ENCODE measurements around the gene SSH2.
A peak's percentile ranks its signal among the peaks of the same experiment; 100 is the strongest.

The SSH2 gene

DNA sequence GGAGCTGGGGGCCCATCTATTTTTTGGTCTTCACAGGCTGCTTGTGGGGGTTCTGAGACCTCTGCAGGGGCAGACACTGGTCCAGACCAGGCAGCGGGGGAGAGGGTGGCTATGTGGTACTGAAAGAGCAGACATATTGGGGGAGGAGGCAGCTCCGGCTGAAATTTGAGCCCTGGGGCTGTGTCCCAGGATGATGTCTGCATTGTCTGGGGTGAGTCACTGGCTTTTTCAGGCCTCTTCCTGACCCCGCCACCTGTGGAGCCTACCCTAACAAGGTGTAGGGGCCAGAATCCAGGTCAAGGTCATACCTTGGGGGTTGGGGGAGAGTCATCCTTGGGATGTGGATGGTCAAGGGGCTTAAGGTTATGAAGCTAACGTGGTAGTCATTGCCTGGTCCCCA is 309.8 kb downstream of the SSH2 start:
- no peak overlapping the region for H2BK5ac ChIP-seq (ENCODE audit: low read length)
- H3K79me1 ChIP-seq (ENCODE audit: low read depth, low read length) = no peaks in the 10 kb centered on the region
- no peak overlapping the region for H2AK5ac ChIP-seq (ENCODE audit: low read depth, low read length)
- H3K18ac ChIP-seq (ENCODE audit: low read length) = no peak overlapping the region
- peaks cover 10 to 22% of the 10 kb centered on the region in 2 donors for H3K4me1 ChIP-seq (ENCODE audit: control insufficient read depth in 2 of 2, insufficient read depth in 1 of 2, low read depth in 1 of 2, low read length in 2 of 2)
- no peak overlapping the region for H3K23ac ChIP-seq (ENCODE audit: low read depth, low read length, poor library complexity)
- H4K8ac ChIP-seq (ENCODE audit: low read depth, low read length) = no peak overlapping the region
- H3K4ac ChIP-seq (ENCODE audit: low read length) = no peak overlapping the region
- H3K9ac ChIP-seq (ENCODE audit: low read depth, low read length, poor library complexity) = no peak overlapping the region
- H3K27ac ChIP-seq (replicated peaks; ENCODE audit: low read length) = no peak overlapping the region
- no CpG with 5 or more reads among the region's 4 CpGs for WGBS, 2 donors (ENCODE audit: extremely low coverage in 2 of 2, insufficient read length in 2 of 2, insufficient replicate concordance in 1 of 2)
- H3K27me3 ChIP-seq (ENCODE audit: control insufficient read depth in 3 of 3, insufficient read depth in 3 of 3, low read depth in 1 of 3, low read length in 3 of 3) = peaks cover 13 to 52% (median 16%) of the 10 kb centered on the region in 3 experiments
- peaks cover 0 to 1% of the 10 kb centered on the region in 2 donors for H3K36me3 ChIP-seq (replicated peaks in 1 of 2; ENCODE audit: control insufficient read depth in 2 of 2, insufficient read depth in 2 of 2, low read length in 2 of 2)
- no peak overlapping the region for H2BK120ac ChIP-seq (ENCODE audit: low read depth, low read length)
- peaks cover 0 to 9% of the 10 kb centered on the region in 2 donors for H3K9me3 ChIP-seq (replicated peaks in 1 of 2; ENCODE audit: control insufficient read depth in 2 of 2, insufficient read depth in 1 of 2, low read depth in 1 of 2, low read length in 2 of 2)
- H2BK12ac ChIP-seq (ENCODE audit: low read length) = no peak overlapping the region
- no peak overlapping the region for H3K4me3 ChIP-seq (ENCODE audit: low read length in 2 of 2)
- H2BK15ac ChIP-seq (ENCODE audit: low read length) = no peak overlapping the region
- no peak overlapping the region for H3K4me2 ChIP-seq (ENCODE audit: insufficient read depth, low read length, poor library complexity, severe bottlenecking)
- H3K14ac ChIP-seq (ENCODE audit: low read length) = no peak overlapping the region
- H4K91ac ChIP-seq (ENCODE audit: low read depth, low read length, poor library complexity) = no peak overlapping the region
- H2AFZ ChIP-seq (ENCODE audit: low read length) = no peak overlapping the region
- no peak for DNase-seq (ENCODE audit: low spot score)

DNA sequence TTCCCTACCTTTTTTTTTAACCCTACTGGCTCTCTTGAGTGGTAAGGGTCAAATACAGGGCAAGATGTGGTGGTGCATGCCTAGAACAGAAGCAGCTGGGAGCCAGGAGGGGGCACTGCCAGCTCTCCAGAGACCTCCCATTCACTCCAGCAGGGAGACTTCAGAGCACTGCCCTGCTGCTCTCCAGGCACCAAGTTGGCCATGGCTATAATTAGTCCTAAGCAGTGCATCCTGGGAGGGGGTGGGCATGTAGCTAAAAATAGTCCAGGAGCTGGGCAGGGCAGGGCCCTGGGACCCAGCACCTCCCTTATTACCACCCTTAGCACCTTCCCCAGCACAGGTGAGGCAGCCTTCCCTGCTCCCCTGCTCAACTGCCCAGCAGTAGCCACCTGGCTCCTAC is 310.8 kb downstream of the SSH2 start:
- Histone ChIP-seq H3K9me3 (replicated peaks in 1 of 2; ENCODE audit: control insufficient read depth in 2 of 2, insufficient read depth in 1 of 2, low read depth in 1 of 2, low read length in 2 of 2) (peaks cover 0 to 12% of the 10 kb centered on the region in 2 donors), H4K91ac (ENCODE audit: low read depth, low read length, poor library complexity) (no peak overlapping the region), H3K4me1 (ENCODE audit: control insufficient read depth in 2 of 2, insufficient read depth in 1 of 2, low read depth in 1 of 2, low read length in 2 of 2) (peaks cover 10 to 31% of the 10 kb centered on the region in 2 donors), H3K27me3 (ENCODE audit: control insufficient read depth in 3 of 3, insufficient read depth in 3 of 3, low read depth in 1 of 3, low read length in 3 of 3) (peaks cover 13 to 52% (median 16%) of the 10 kb centered on the region in 3 experiments), H3K18ac (ENCODE audit: low read length) (peak overlapping the region; percentile 0), H3K9ac (ENCODE audit: low read depth, low read length, poor library complexity) (no peak overlapping the region), H3K4me3 (ENCODE audit: low read length in 2 of 2) (no peak overlapping the region), H2BK15ac (ENCODE audit: low read length) (no peak overlapping the region), H2AK5ac (ENCODE audit: low read depth, low read length) (no peak overlapping the region), H4K8ac (ENCODE audit: low read depth, low read length) (no peak overlapping the region), H3K4me2 (ENCODE audit: insufficient read depth, low read length, poor library complexity, severe bottlenecking) (no peak overlapping the region), H2AFZ (ENCODE audit: low read length) (no peak overlapping the region), H2BK120ac (ENCODE audit: low read depth, low read length) (no peak overlapping the region), H3K14ac (ENCODE audit: low read length) (no peak overlapping the region), H3K36me3 (replicated peaks in 1 of 2; ENCODE audit: control insufficient read depth in 2 of 2, insufficient read depth in 2 of 2, low read length in 2 of 2) (peaks cover 0 to 4% of the 10 kb centered on the region in 2 donors), H2BK5ac (ENCODE audit: low read length) (no peak overlapping the region), H3K4ac (ENCODE audit: low read length) (no peak overlapping the region), H3K27ac (replicated peaks; ENCODE audit: low read length) (no peak overlapping the region), H2BK12ac (ENCODE audit: low read length) (no peak overlapping the region), H3K79me1 (ENCODE audit: low read depth, low read length) (no peaks in the 10 kb centered on the region), H3K23ac (ENCODE audit: low read depth, low read length, poor library complexity) (no peak overlapping the region)
- DNase-seq (ENCODE audit: low spot score) = no peak

- H2BK120ac ChIP-seq (ENCODE audit: low read depth, low read length) = no peak overlapping the region
- H3K4me3 ChIP-seq (ENCODE audit: low read length in 2 of 2) = peak overlapping the region in 1 of 2 donors; percentile 22
- peak overlapping the region; percentile 73 for H3K9ac ChIP-seq (ENCODE audit: low read depth, low read length, poor library complexity)
- H3K18ac ChIP-seq (ENCODE audit: low read length) = peak overlapping the region; percentile 87
- peak overlapping the region; percentile 78 for H3K4me2 ChIP-seq (ENCODE audit: insufficient read depth, low read length, poor library complexity, severe bottlenecking)
- DNase-seq (ENCODE audit: low spot score) = no peak
- H3K36me3 ChIP-seq (replicated peaks in 1 of 2; ENCODE audit: control insufficient read depth in 2 of 2, insufficient read depth in 2 of 2, low read length in 2 of 2) = peaks cover 0 to 4% of the 10 kb centered on the region in 2 donors
- H3K79me1 ChIP-seq (ENCODE audit: low read depth, low read length) = no peaks in the 10 kb centered on the region
- H3K27me3 ChIP-seq (ENCODE audit: control insufficient read depth in 3 of 3, insufficient read depth in 3 of 3, low read depth in 1 of 3, low read length in 3 of 3) = peaks cover 13 to 52% (median 16%) of the 10 kb centered on the region in 3 experiments
- no peak overlapping the region for H4K91ac ChIP-seq (ENCODE audit: low read depth, low read length, poor library complexity)
- no peak overlapping the region for H3K27ac ChIP-seq (replicated peaks; ENCODE audit: low read length)
- H2AK5ac ChIP-seq (ENCODE audit: low read depth, low read length) = peak overlapping the region; percentile 44
- peaks cover 0 to 12% of the 10 kb centered on the region in 2 donors for H3K9me3 ChIP-seq (replicated peaks in 1 of 2; ENCODE audit: control insufficient read depth in 2 of 2, insufficient read depth in 1 of 2, low read depth in 1 of 2, low read length in 2 of 2)
- H3K14ac ChIP-seq (ENCODE audit: low read length) = no peak overlapping the region
- H3K23ac ChIP-seq (ENCODE audit: low read depth, low read length, poor library complexity) = no peak overlapping the region
- no peak overlapping the region for H3K4ac ChIP-seq (ENCODE audit: low read length)
- no peak overlapping the region for H2BK5ac ChIP-seq (ENCODE audit: low read length)
- H2AFZ ChIP-seq (ENCODE audit: low read length) = no peak overlapping the region
- H3K4me1 ChIP-seq (ENCODE audit: control insufficient read depth in 2 of 2, insufficient read depth in 1 of 2, low read depth in 1 of 2, low read length in 2 of 2) = peaks cover 9 to 37% of the 10 kb centered on the region in 2 donors
- H2BK15ac ChIP-seq (ENCODE audit: low read length) = no peak overlapping the region
- no CpG with 5 or more reads among the region's 22 CpGs for WGBS, 2 donors (ENCODE audit: extremely low coverage in 2 of 2, insufficient read length in 2 of 2, insufficient replicate concordance in 1 of 2)
- peak overlapping the region; percentile 12 for H2BK12ac ChIP-seq (ENCODE audit: low read length)
- H4K8ac ChIP-seq (ENCODE audit: low read depth, low read length) = no peak overlapping the region
Measured at GRCh38 chr17:29618272-29619065, 311.6 kb downstream of the SSH2 start.

DNA sequence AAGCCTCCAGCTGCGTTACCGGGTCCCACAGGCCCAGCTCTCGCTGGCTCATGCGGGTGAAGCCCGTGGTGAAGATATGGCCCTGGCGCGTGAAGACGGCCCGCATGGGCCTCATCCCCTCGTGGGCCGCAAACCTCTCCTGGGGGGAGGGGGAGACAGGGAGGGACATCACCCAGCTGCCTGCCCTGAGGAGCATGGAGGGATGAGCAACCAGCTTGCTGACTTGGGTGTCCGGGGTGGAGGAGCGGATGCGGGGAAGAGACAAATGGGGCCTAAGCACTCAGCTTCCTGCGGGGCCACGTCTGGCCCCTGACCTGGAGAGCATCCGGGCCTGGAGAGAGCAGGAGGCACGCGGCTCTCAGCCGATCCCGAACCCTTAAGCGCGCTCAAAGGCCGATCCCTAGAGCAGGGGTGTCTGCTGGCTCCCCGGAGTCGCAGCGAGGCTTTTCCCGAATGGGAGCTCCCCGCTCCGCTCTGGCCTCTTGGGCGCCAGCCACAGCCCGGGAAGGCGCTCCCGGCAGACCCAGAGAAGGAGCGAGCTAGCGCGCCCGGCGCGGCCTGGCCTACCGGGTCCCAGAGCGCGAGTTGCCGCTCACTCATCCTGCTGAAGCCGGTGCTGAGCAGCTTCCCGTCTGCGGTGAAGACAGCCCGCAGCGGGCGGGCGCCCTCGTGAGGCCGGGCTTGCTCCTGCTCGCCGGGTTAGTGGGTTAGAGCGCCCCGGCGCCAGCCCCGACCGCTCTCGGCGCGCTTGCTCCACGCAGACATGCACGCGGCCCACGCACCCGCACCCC is 312.4 kb downstream of the SSH2 start:
- H3K36me3 ChIP-seq (replicated peaks in 1 of 2; ENCODE audit: control insufficient read depth in 2 of 2, insufficient read depth in 2 of 2, low read length in 2 of 2) = peaks cover 4 to 8% of the 10 kb centered on the region in 2 donors
- H2BK12ac ChIP-seq (ENCODE audit: low read length) = peak overlapping the region; percentile 69
- peaks cover 4 to 34% of the 10 kb centered on the region in 2 donors for H3K4me1 ChIP-seq (ENCODE audit: control insufficient read depth in 2 of 2, insufficient read depth in 1 of 2, low read depth in 1 of 2, low read length in 2 of 2)
- peak overlapping the region; percentile 82 for H2BK15ac ChIP-seq (ENCODE audit: low read length)
- no peak overlapping the region for H4K91ac ChIP-seq (ENCODE audit: low read depth, low read length, poor library complexity)
- no peaks in the 10 kb centered on the region for H3K79me1 ChIP-seq (ENCODE audit: low read depth, low read length)
- no peak overlapping the region for H3K4ac ChIP-seq (ENCODE audit: low read length)
- H2AK5ac ChIP-seq (ENCODE audit: low read depth, low read length) = peak overlapping the region; percentile 44
- DNase-seq (ENCODE audit: low spot score) = no peak
- peak overlapping the region; percentile 73 for H3K9ac ChIP-seq (ENCODE audit: low read depth, low read length, poor library complexity)
- WGBS, 2 donors (ENCODE audit: extremely low coverage in 2 of 2, insufficient read length in 2 of 2, insufficient replicate concordance in 1 of 2) = no CpG with 5 or more reads among the region's 68 CpGs
- peak overlapping the region; percentile 47 for H2BK5ac ChIP-seq (ENCODE audit: low read length)
- H3K18ac ChIP-seq (ENCODE audit: low read length) = peak overlapping the region; percentile 89
- peak overlapping the region; percentile 26 for H3K14ac ChIP-seq (ENCODE audit: low read length)
- no peak overlapping the region for H3K23ac ChIP-seq (ENCODE audit: low read depth, low read length, poor library complexity)
- no peak overlapping the region for H2BK120ac ChIP-seq (ENCODE audit: low read depth, low read length)
- peak overlapping the region in 1 of 2 donors; percentile 22 for H3K4me3 ChIP-seq (ENCODE audit: low read length in 2 of 2)
- H4K8ac ChIP-seq (ENCODE audit: low read depth, low read length) = peak overlapping the region; percentile 73
- peak overlapping the region; percentile 78 for H3K4me2 ChIP-seq (ENCODE audit: insufficient read depth, low read length, poor library complexity, severe bottlenecking)
- peak overlapping the region; percentile 56 for H2AFZ ChIP-seq (ENCODE audit: low read length)
- no peak overlapping the region for H3K27ac ChIP-seq (replicated peaks; ENCODE audit: low read length)
- H3K9me3 ChIP-seq (replicated peaks in 1 of 2; ENCODE audit: control insufficient read depth in 2 of 2, insufficient read depth in 1 of 2, low read depth in 1 of 2, low read length in 2 of 2) = peaks cover 2 to 12% of the 10 kb centered on the region in 2 donors
- H3K27me3 ChIP-seq (ENCODE audit: control insufficient read depth in 3 of 3, insufficient read depth in 3 of 3, low read depth in 1 of 3, low read length in 3 of 3) = peaks cover 13 to 49% (median 16%) of the 10 kb centered on the region in 3 experiments
